Muscle layer of colon (tissue), 2 donors: ENCODE data around the gene EVC.

Experiments
- H3K27ac ChIP-seq: one replicate; pipeline ENCODE4 v1.7.0; 2013; ENCODE audit warnings: low read depth, mild to moderate bottlenecking, low read length, moderate library complexity
- H3K27me3 ChIP-seq, 2 donors: one replicate each; pipeline ENCODE4 v1.7.0; 2013; ENCODE audit warnings: low read length in 2 of 2, mild to moderate bottlenecking in 2 of 2; ENCODE audit not compliant: insufficient read depth in 2 of 2, control insufficient read depth in 1 of 2
- H3K36me3 ChIP-seq: one replicate; pipeline ENCODE4 v1.7.0; 2013; ENCODE audit warnings: mild to moderate bottlenecking, low read length; ENCODE audit not compliant: insufficient read depth
- H3K4me1 ChIP-seq: one replicate; pipeline ENCODE4 v1.7.0; 2013; ENCODE audit warnings: mild to moderate bottlenecking, low read length; ENCODE audit not compliant: insufficient read depth
- H3K4me3 ChIP-seq, 2 donors: one replicate each; pipeline ENCODE4 v1.7.0; 2013; ENCODE audit warnings: low read length in 2 of 2, low read depth in 1 of 2, mild to moderate bottlenecking in 1 of 2, moderate library complexity in 1 of 2
- H3K9ac ChIP-seq: one replicate; pipeline ENCODE4 v1.7.0; 2013; ENCODE audit warnings: low read length
- H3K9me3 ChIP-seq: one replicate; pipeline ENCODE4 v1.7.0; 2013; ENCODE audit warnings: mild to moderate bottlenecking, low read length
- donor health status: abdominal sarcoma.
- donor health status: Adenocarcinoma of cecum.

EVC gene

DNA sequence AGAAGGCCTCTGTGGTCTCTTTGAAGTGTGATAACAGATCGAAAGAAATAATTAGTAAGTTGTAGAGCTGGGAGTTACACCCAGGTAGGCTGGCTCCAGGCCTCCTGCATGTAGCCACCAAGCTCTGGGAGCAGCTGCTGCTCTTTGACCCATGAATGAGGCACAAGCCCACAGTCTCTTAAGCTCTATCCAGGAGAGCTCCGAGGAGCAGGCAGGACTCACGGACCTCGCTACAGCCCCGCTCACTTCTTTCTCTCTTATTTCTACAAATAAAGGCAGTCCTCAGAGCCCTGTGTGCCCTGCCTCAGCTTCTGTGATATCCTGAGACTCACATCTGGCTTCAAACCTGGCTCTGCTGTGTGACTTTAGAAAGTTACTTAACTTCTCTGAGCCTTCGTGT, 86.9 kb downstream of the EVC start:
- H3K27ac ChIP-seq, result no peak overlapping the region
- H3K9ac ChIP-seq, result no peak overlapping the region
- H3K4me1 ChIP-seq, result no peaks in the 10 kb centered on the region
- peaks cover 46% of the 10 kb centered on the region for H3K36me3 ChIP-seq
- H3K27me3 ChIP-seq, result no peaks in the 10 kb centered on the region
- no peaks in the 10 kb centered on the region for H3K9me3 ChIP-seq
- H3K4me3 ChIP-seq, result no peak overlapping the region

DNA sequence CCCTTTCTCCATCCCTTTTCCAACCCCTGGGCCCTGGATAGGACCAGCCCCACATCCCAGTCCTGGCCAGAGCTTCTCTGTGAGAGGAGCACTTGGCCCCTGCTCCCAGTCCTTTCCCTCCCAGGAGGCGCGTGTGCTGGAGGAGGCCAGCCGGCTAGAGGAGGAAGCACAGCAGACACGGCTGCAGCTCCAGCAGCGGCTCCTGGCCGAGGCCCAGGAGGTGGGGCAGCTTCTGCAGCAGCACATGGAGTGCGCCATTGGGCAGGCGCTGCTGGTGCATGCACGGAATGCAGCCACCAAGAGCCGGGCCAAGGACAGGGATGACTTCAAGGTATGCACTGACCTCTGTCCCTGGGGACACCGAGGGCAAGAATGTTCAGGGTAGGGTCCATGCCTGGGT, 87.5 kb downstream of the EVC start:
- H3K9me3 ChIP-seq, result no peaks in the 10 kb centered on the region
- no peak overlapping the region for H3K9ac ChIP-seq
- H3K4me1 ChIP-seq, result no peaks in the 10 kb centered on the region
- H3K4me3 ChIP-seq, result no peak overlapping the region
- H3K36me3 ChIP-seq, result peaks cover 52% of the 10 kb centered on the region
- H3K27me3 ChIP-seq, result no peaks in the 10 kb centered on the region
- H3K27ac ChIP-seq, result no peak overlapping the region

DNA sequence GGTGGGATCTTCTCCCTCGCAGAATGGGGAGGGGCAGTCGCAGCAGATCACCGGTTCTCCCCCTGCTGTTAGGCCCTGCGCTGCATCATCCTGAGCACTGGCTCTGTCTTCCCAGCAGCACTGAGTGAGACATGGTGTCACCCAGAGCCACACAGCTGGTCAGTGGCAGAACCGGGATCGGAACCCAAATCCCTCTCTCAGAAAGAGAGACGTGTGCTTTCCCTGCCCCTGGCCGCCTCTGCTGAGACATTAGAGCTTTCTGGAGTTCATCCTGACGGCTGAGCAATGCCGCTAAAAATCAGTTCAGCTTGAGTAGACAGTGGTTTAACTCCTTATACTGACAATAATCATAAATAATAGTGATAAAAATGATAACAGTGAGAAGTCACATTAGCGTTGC, 87.9 kb downstream of the EVC start:
- H3K36me3 ChIP-seq, result peaks cover 53% of the 10 kb centered on the region
- H3K27ac ChIP-seq, result no peak overlapping the region
- no peak overlapping the region for H3K9ac ChIP-seq
- no peaks in the 10 kb centered on the region for H3K27me3 ChIP-seq
- H3K4me3 ChIP-seq, result no peak overlapping the region
- H3K4me1 ChIP-seq, result no peaks in the 10 kb centered on the region
- H3K9me3 ChIP-seq, result no peaks in the 10 kb centered on the region

DNA sequence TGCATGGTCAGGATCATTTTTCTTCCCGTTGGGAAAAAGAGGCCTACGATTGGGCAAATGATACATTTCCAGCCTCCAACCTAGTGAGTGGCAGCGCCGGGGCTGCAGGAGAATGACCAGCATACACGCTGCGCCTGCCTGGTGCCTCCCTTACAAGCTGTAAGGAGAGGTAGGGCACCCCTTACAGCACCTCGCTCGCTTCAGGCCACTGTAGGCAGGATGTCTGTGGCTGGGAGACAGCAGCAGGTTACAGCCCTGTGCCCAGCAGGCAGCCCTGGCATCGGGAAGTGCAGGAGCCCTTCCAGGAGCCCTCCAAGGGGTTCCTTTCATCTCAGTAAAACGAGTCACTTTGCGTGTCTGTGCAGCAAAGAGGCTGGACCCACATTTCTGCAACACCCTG, 88.4 kb downstream of the EVC start:
- no peak overlapping the region for H3K4me3 ChIP-seq
- no peaks in the 10 kb centered on the region for H3K9me3 ChIP-seq
- H3K36me3 ChIP-seq, result peaks cover 53% of the 10 kb centered on the region
- no peak overlapping the region for H3K9ac ChIP-seq
- no peak overlapping the region for H3K27ac ChIP-seq
- H3K4me1 ChIP-seq, result no peaks in the 10 kb centered on the region
- no peaks in the 10 kb centered on the region for H3K27me3 ChIP-seq

DNA sequence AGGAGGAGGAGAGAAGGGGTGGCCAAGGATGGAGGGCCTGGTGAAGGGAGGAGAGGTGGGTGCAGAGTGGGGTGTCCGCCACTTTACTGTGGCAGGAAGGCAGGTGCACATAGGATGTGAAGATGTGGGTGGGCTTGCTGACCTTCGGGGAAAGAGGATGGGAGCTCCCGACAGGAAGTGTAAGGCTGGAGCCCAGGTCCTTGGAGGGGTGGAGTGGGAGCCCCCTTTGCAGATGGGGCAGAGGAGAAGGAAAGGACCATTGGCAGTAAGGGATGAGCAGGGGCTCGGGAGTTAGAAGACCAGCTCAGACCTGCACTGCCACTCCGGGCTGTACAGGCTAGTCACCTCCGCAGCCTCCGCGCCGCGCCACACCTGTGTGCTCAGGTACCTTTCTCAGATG, 89.5 kb downstream of the EVC start:
- H3K9me3 ChIP-seq, result no peaks in the 10 kb centered on the region
- no peak overlapping the region for H3K27ac ChIP-seq
- H3K4me1 ChIP-seq, result no peaks in the 10 kb centered on the region
- no peaks in the 10 kb centered on the region for H3K27me3 ChIP-seq
- no peak overlapping the region for H3K9ac ChIP-seq
- H3K36me3 ChIP-seq, result peaks cover 50% of the 10 kb centered on the region
- H3K4me3 ChIP-seq, result no peak overlapping the region

DNA sequence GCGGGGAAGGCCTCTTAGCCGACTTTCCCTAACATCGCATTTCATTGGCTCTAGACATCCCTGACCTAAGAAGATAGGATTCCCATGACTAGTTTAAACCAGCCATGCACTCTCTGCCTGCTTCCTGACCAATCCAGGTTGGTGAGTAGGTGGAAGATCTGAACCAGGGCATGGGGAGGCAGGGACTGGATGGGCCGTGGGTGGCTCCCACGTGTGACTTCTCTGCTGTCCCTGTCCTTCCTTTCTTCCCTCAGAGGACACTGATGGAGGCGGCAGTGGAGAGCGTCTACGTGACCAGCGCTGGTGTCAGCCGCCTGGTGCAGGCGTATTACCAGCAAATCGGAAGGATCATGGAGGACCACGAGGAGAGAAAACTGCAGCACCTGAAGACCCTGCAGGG, 90.7 kb downstream of the EVC start:
- Histone ChIP-seq H3K27me3 (no peaks in the 10 kb centered on the region), H3K9me3 (no peaks in the 10 kb centered on the region), H3K27ac (no peak overlapping the region), H3K9ac (no peak overlapping the region), H3K4me3 (no peak overlapping the region), H3K36me3 (peaks cover 46% of the 10 kb centered on the region), H3K4me1 (no peaks in the 10 kb centered on the region)

DNA sequence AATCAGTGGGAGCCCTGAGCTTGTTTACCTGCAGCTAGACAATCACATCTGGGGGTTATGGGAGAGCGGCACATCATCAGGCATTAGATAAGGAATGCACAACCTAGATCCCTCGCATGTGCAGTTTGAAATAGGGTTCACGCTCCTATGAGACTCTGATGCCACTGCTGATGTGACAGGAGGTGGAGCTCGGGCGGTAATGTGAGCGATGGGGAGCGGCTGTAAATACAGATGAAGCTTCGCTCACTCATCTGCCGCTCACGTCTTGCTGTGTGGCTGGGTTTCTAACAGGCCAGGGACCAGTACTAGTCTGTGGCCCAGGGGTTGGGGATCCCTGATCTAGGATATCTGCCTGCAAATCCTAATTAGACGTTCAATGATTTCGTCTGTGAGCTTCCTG, 91.6 kb downstream of the EVC start:
- Histone ChIP-seq H3K36me3 (peaks cover 42% of the 10 kb centered on the region), H3K27me3 (no peaks in the 10 kb centered on the region), H3K9ac (no peak overlapping the region), H3K4me3 (no peak overlapping the region), H3K4me1 (no peaks in the 10 kb centered on the region), H3K9me3 (no peaks in the 10 kb centered on the region), H3K27ac (no peak overlapping the region)

DNA sequence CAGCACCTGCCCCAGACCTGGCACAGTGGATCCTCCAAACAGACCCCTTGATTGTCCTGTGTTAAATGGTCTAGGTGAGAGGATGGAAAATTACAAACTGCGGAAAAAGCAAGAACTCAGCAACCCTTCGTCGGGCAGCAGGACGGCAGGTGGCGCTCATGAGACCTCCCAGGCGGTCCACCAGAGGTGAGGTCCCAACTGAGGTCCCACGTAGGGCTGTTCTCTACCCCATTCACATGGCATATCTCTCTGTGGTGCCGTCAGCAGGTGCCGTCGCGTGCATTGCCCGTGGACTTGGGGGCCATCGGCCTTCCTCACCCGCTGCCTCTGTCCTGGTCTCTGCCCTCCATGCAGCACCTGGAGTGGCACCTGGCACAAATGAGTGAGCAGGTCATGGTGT, 93.7 kb downstream of the EVC start:
- Histone ChIP-seq H3K4me1 (no peaks in the 10 kb centered on the region), H3K27me3 (no peaks in the 10 kb centered on the region), H3K27ac (no peak overlapping the region), H3K4me3 (no peak overlapping the region), H3K9me3 (no peaks in the 10 kb centered on the region), H3K9ac (no peak overlapping the region), H3K36me3 (peaks cover 36% of the 10 kb centered on the region)

DNA sequence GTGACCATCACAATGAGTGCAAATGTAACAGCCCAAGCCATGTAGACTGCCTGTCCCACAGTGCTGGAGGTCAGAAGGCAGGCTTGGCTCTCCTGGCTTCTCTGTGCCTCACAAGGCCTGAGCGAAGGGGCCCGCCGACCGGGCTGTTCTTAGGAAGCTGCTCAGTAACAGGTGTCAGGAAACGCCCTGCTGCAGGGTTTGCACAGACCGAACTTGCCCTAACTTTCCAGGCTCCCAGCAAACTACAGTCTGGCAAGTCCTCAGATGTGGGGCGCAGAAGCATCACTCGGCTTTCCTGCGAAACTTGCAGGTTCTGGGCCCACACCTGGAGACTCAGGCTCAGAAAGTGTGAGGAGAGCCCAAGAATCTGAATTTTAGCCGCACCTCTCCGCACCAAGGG, 94.3 kb downstream of the EVC start:
- Histone ChIP-seq H3K27me3 (no peaks in the 10 kb centered on the region), H3K4me3 (no peak overlapping the region), H3K4me1 (no peaks in the 10 kb centered on the region), H3K9ac (no peak overlapping the region), H3K36me3 (peaks cover 42% of the 10 kb centered on the region), H3K9me3 (no peaks in the 10 kb centered on the region), H3K27ac (no peak overlapping the region)

DNA sequence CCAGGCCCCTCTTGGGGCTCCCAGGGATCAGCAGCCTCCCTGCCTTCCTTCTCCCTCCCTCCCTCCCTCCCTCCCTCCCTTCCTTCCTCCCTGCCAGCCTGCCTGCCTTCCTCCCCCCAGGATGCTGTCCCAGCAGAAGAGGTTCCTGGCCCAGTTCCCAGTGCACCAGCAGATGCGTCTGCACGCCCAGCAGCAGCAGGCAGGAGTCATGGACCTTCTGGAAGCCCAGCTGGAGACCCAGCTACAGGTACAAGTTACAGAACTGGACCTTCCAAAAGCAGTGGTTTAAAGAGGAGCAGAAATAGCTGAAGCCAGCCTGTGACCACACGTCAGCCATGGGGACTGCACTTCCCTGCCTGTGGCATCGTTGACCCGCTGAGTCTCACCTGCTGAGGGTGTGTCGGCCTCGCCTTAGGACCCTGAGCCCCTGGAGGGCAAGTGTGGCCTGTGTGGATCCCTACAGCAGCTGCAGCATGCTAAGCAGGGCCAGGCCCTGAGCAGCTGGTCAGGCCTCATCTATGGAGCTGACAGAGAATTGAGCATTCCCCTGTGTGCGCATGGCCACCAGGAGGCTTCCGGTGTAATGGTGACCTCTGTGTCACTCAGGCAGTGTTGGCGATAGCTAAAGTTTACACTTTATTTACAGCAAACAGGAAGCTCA, 97.2 kb downstream of the EVC start:
- no peak overlapping the region for H3K27ac ChIP-seq
- H3K4me3 ChIP-seq, result no peak overlapping the region
- H3K36me3 ChIP-seq, result peaks cover 53% of the 10 kb centered on the region
- no peak overlapping the region for H3K9ac ChIP-seq
- no peaks in the 10 kb centered on the region for H3K9me3 ChIP-seq
- no peaks in the 10 kb centered on the region for H3K4me1 ChIP-seq
- no peaks in the 10 kb centered on the region for H3K27me3 ChIP-seq

DNA sequence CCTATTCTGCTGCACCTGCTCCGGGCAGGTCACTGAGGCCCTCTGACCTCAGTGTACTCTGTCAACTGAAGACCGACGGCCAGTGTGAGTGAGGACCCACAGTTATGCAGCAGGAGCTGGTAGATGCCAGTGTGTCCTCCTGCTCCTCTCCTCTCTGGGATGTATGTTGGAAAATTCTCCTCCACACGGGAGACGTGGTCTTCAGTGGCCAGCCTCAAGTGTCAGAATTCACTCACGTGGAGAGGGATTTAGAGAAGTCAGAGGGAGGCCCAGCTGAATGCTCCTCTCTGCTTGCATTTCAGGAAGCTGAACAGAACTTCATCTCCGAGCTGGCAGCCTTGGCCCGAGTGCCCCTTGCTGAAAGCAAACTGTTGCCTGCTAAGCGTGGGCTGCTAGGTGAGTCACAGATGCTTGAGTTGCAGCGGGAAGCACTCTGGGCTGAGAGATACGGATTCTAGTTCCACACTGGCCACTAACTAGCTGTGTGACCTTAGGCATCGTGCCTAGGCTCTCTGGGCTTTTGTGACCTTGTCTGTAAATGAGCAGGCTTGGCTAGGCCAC, 98.3 kb downstream of the EVC start:
- Histone ChIP-seq H3K9ac (no peak overlapping the region), H3K27me3 (no peaks in the 10 kb centered on the region), H3K27ac (no peak overlapping the region), H3K4me1 (no peaks in the 10 kb centered on the region), H3K9me3 (no peaks in the 10 kb centered on the region), H3K36me3 (peaks cover 56% of the 10 kb centered on the region), H3K4me3 (no peak overlapping the region)

DNA sequence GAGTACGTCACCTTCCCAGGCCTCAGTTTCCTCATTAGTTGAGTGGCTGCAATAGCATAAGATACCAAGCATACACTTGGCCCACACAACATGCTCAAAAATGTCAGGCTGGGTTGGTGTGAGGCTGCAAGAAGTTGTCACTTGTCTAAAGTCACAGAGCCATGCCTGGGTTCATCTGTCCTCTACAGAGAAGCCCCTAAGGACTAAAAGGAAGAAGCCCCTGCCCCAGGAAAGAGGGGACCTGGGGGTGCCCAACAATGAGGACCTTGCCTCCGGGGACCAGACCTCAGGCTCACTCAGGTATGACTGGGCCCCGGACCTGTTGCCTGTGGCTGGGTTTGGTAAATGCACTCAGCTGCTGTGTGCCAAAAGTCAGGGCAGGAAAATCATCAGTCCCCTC, 99.2 kb downstream of the EVC start:
- Histone ChIP-seq H3K27me3 (no peaks in the 10 kb centered on the region), H3K9me3 (no peaks in the 10 kb centered on the region), H3K4me1 (no peaks in the 10 kb centered on the region), H3K36me3 (peaks cover 65% of the 10 kb centered on the region), H3K4me3 (no peak overlapping the region), H3K27ac (no peak overlapping the region), H3K9ac (no peak overlapping the region)
